ENCODE results near the gene SMG6. TPM values are rescaled to one million over a fixed set of nuclear protein-coding genes. Genes with fewer than 3 reads are reported as not detected.

SMG6 gene
- total RNA-seq, 1 donor from 2014 or later = 39.7 TPM

DNA sequence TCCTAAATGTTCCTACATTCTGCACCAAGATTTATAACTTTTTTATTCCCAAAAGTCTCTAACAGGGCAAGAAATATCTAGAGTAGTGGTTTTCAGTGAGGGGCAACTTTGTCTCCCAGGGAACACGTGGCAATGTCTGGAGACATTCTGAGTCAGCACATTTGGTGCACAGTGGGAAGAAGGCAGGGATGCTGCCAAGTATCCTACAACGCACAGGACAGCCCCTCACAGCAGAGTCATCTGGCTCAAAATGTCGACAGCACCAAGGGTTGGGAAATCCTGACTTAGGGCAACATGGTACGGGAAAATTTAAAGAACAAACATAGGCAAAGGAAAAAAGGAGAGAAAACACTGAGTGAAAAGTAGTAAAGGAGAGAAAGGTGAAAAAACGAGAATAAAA, 61.8 kb downstream of the SMG6 start:
- H3K27ac Mint-ChIP-seq (ENCODE audit: unreplicated experiment) = peak overlapping the region; percentile 62
- peaks cover 56% of the 10 kb centered on the region for H3K4me1 ChIP-seq (ENCODE audit: insufficient read depth, low read length)
- peak overlapping the region; percentile 36 for H3K9ac ChIP-seq (ENCODE audit: low read length)

DNA sequence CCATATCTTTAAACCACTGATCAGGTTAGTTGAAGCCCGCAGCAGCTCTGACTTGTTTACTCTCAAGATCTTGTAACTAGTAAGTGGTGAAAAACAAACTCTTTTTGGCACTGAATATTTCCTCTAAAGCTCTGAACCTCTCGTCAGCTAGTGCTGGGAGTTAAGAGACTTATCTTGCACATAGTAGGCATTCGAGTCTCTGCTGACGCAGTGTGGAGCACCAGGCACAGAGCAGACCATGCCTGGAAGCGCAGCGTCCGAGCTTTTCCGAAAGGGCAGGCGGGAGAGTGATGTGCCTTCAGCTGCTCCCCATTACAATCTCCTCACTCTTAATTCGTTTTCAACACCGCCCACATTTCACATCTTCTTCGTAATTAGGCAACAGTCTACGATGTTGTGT, 63.0 kb downstream of the SMG6 start:
- no peak for FAIRE-seq
- H3K4me1 ChIP-seq (ENCODE audit: insufficient read depth, low read length) = peaks cover 56% of the 10 kb centered on the region
- no peaks in the 10 kb centered on the region for H3K27me3 Mint-ChIP-seq (ENCODE audit: low read depth, unreplicated experiment)
- H3K27ac ChIP-seq (ENCODE audit: low read depth, low read length) = peak overlapping the region; percentile 91
- no peaks in the 10 kb centered on the region for H3K27me3 ChIP-seq (ENCODE audit: insufficient read depth, low read length)
- peak overlapping the region; percentile 77 for H3K9ac ChIP-seq (ENCODE audit: low read length)
- no peak overlapping the region for H3K4me3 Mint-ChIP-seq (ENCODE audit: unreplicated experiment)
- H3K9me3 Mint-ChIP-seq (ENCODE audit: unreplicated experiment) = no peaks in the 10 kb centered on the region
- peaks cover 70% of the 10 kb centered on the region for H3K4me1 Mint-ChIP-seq (ENCODE audit: low read depth, unreplicated experiment)
- H4K20me1 ChIP-seq (ENCODE audit: insufficient read depth, low read length) = no peaks in the 10 kb centered on the region
- H3K36me3 ChIP-seq (ENCODE audit: insufficient read depth, low read length) = no peaks in the 10 kb centered on the region
- H3K79me2 ChIP-seq (ENCODE audit: insufficient read depth, low read length) = peaks cover 27% of the 10 kb centered on the region
- no peak for DNase-seq (ENCODE audit: low read depth)
- peak overlapping the region; percentile 16 for H3K4me3 ChIP-seq (ENCODE audit: insufficient read depth, low read depth, low read length)
- no peaks in the 10 kb centered on the region for H3K9me3 ChIP-seq (ENCODE audit: insufficient read depth, low read depth, low read length)
- H2AFZ ChIP-seq (ENCODE audit: low read depth, low read length) = no peak overlapping the region
- peak overlapping the region; percentile 63 for H3K4me2 ChIP-seq (ENCODE audit: low read length)
- no peak for TF ChIP-seq EZH2 (IDR thresholded peaks at IDR 0.05; ENCODE audit: insufficient read depth, low read length)
- TF ChIP-seq, protein P1, sequence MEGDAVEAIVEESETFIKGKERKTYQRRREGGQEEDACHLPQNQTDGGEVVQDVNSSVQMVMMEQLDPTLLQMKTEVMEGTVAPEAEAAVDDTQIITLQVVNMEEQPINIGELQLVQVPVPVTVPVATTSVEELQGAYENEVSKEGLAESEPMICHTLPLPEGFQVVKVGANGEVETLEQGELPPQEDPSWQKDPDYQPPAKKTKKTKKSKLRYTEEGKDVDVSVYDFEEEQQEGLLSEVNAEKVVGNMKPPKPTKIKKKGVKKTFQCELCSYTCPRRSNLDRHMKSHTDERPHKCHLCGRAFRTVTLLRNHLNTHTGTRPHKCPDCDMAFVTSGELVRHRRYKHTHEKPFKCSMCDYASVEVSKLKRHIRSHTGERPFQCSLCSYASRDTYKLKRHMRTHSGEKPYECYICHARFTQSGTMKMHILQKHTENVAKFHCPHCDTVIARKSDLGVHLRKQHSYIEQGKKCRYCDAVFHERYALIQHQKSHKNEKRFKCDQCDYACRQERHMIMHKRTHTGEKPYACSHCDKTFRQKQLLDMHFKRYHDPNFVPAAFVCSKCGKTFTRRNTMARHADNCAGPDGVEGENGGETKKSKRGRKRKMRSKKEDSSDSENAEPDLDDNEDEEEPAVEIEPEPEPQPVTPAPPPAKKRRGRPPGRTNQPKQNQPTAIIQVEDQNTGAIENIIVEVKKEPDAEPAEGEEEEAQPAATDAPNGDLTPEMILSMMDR (IDR thresholded peaks at IDR 0.05; ENCODE audit: insufficient read depth, low read depth, low read length) = no peak
- H3K27ac Mint-ChIP-seq (ENCODE audit: unreplicated experiment) = peak overlapping the region; percentile 62
- H3K36me3 Mint-ChIP-seq (ENCODE audit: low read depth, unreplicated experiment) = peaks cover 16% of the 10 kb centered on the region

More for the DNA sequence above, 61.8 kb downstream of the SMG6 start:
- H3K79me2 ChIP-seq (ENCODE audit: insufficient read depth, low read length) = peaks cover 29% of the 10 kb centered on the region
- H3K36me3 Mint-ChIP-seq (ENCODE audit: low read depth, unreplicated experiment) = peaks cover 15% of the 10 kb centered on the region
- no peak overlapping the region for H3K4me3 ChIP-seq (ENCODE audit: insufficient read depth, low read depth, low read length)
- peak overlapping the region; percentile 91 for H3K27ac ChIP-seq (ENCODE audit: low read depth, low read length)
- H3K4me2 ChIP-seq (ENCODE audit: low read length) = no peak overlapping the region
- no peaks in the 10 kb centered on the region for H3K9me3 ChIP-seq (ENCODE audit: insufficient read depth, low read depth, low read length)
- DNase-seq (ENCODE audit: low read depth) = peak; percentile 85
- H3K27me3 Mint-ChIP-seq (ENCODE audit: low read depth, unreplicated experiment) = no peaks in the 10 kb centered on the region
- H3K4me1 Mint-ChIP-seq (ENCODE audit: low read depth, unreplicated experiment) = peaks cover 60% of the 10 kb centered on the region
- TF ChIP-seq, protein P1 (IDR thresholded peaks at IDR 0.05; ENCODE audit: insufficient read depth, low read depth, low read length) = no peak
- TF ChIP-seq EZH2 (IDR thresholded peaks at IDR 0.05; ENCODE audit: insufficient read depth, low read length) = no peak
- no peaks in the 10 kb centered on the region for H3K9me3 Mint-ChIP-seq (ENCODE audit: unreplicated experiment)
- no peaks in the 10 kb centered on the region for H3K27me3 ChIP-seq (ENCODE audit: insufficient read depth, low read length)
- H2AFZ ChIP-seq (ENCODE audit: low read depth, low read length) = no peak overlapping the region
- H4K20me1 ChIP-seq (ENCODE audit: insufficient read depth, low read length) = no peaks in the 10 kb centered on the region
- no peak for FAIRE-seq
- no peak overlapping the region for H3K4me3 Mint-ChIP-seq (ENCODE audit: unreplicated experiment)
- H3K36me3 ChIP-seq (ENCODE audit: insufficient read depth, low read length) = no peaks in the 10 kb centered on the region

DNA sequence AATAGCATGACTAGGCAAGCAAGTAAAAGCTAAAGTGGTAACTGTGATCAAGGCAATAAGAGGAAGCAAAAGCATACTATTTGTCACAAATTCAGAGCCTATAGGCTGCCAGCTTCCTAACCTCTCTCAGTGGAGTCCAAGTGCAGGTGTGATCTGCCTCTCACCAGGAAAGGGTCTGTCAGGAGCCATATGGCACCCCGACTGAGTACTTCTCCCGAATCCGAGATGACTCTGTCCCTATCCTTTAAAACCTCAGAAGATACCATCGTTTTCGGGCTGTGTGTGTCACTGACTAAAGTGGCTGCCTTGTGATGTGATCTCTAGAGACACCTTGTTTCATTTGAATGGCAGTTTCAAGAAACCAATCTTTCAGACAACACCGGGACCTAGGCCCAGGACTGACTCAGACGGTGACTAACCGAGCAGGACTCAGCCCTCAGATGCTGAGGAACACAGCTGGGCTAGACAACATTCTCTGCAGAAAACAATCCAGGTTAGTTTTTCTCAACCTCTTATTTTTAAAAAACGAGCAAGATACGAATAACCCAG, 63.6 kb downstream of the SMG6 start:
- Mint-ChIP-seq H3K9me3 (ENCODE audit: unreplicated experiment) (no peaks in the 10 kb centered on the region), H3K4me1 (ENCODE audit: low read depth, unreplicated experiment) (peaks cover 73% of the 10 kb centered on the region), H3K27me3 (ENCODE audit: low read depth, unreplicated experiment) (no peaks in the 10 kb centered on the region), H3K4me3 (ENCODE audit: unreplicated experiment) (peak overlapping the region; percentile 37), H3K27ac (ENCODE audit: unreplicated experiment) (peak overlapping the region; percentile 62), H3K36me3 (ENCODE audit: low read depth, unreplicated experiment) (peaks cover 22% of the 10 kb centered on the region)
- Histone ChIP-seq H3K79me2 (ENCODE audit: insufficient read depth, low read length) (peaks cover 27% of the 10 kb centered on the region), H3K4me3 (ENCODE audit: insufficient read depth, low read depth, low read length) (peak overlapping the region; percentile 16), H4K20me1 (ENCODE audit: insufficient read depth, low read length) (no peaks in the 10 kb centered on the region), H3K27ac (ENCODE audit: low read depth, low read length) (peak overlapping the region; percentile 91), H3K4me1 (ENCODE audit: insufficient read depth, low read length) (peaks cover 56% of the 10 kb centered on the region), H2AFZ (ENCODE audit: low read depth, low read length) (no peak overlapping the region), H3K36me3 (ENCODE audit: insufficient read depth, low read length) (no peaks in the 10 kb centered on the region), H3K4me2 (ENCODE audit: low read length) (peak overlapping the region; percentile 63), H3K27me3 (ENCODE audit: insufficient read depth, low read length) (no peaks in the 10 kb centered on the region), H3K9me3 (ENCODE audit: insufficient read depth, low read depth, low read length) (no peaks in the 10 kb centered on the region), H3K9ac (ENCODE audit: low read length) (peak overlapping the region; percentile 77)
- FAIRE-seq (peak; percentile 97), DNase-seq (ENCODE audit: low read depth) (peak; percentile 95)
- TF ChIP-seq EZH2 (IDR thresholded peaks at IDR 0.05; ENCODE audit: insufficient read depth, low read length) = no peak
- TF ChIP-seq, protein P1 (IDR thresholded peaks at IDR 0.05; ENCODE audit: insufficient read depth, low read depth, low read length) = no peak

Data from astrocyte (in vitro differentiated cells and primary cell).